Lower leg skin (tissue), 3 donors: ENCODE results near the gene SYNE2.

ENCODE experiments used
- POLR2A ChIP-seq, 2 donors: fragments of 450-650 bp; IDR thresholded peaks; one replicate each; pipeline ENCODE4 v1.6.1; 2016 to 2017; ENCODE audit warnings: antibody characterized with exemption in 2 of 2, mild to moderate bottlenecking in 1 of 2, moderate library complexity in 1 of 2
- TF ChIP-seq, protein P1 (sequence below), 3 donors: fragments of 450-650 bp; IDR thresholded peaks; one replicate each; pipeline ENCODE4 v1.5.1; 2016; ENCODE audit warnings: antibody characterized with exemption in 3 of 3, mild to moderate bottlenecking in 3 of 3, moderate library complexity in 2 of 3

DNA sequence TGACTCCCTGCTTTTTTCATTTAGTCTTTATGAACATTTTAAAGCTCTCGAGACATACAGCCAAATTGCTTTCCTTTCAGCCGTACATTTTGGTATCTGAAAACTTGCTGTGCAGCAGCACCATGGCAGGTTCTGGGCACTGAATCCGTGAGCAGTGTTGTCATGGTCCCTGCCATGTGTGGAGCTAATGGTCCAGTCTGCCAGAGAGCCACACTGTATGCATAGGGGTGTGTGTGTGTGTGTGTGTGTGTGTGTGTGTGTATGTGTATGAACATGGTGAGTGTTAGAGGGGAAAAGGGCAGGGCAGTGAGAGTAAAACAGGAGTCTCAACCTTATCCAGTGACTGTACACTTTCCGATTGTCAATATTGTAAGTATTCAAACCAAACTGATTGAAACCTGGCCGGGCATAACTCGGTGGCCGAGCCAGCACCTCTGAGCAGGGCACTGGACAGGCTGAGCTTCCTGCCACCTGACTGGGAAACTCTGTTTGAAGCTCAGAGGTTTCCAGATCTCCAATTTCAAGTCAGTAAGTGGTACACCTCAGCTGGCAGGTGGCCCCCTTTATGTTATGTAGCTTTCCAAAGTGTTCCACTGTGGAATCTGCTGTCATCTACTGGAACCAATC lies 331.4 kb downstream of the SYNE2 start:
- TF ChIP-seq, protein P1, sequence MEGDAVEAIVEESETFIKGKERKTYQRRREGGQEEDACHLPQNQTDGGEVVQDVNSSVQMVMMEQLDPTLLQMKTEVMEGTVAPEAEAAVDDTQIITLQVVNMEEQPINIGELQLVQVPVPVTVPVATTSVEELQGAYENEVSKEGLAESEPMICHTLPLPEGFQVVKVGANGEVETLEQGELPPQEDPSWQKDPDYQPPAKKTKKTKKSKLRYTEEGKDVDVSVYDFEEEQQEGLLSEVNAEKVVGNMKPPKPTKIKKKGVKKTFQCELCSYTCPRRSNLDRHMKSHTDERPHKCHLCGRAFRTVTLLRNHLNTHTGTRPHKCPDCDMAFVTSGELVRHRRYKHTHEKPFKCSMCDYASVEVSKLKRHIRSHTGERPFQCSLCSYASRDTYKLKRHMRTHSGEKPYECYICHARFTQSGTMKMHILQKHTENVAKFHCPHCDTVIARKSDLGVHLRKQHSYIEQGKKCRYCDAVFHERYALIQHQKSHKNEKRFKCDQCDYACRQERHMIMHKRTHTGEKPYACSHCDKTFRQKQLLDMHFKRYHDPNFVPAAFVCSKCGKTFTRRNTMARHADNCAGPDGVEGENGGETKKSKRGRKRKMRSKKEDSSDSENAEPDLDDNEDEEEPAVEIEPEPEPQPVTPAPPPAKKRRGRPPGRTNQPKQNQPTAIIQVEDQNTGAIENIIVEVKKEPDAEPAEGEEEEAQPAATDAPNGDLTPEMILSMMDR (IDR thresholded peaks at IDR 0.05) = no peak
- no peak for TF ChIP-seq POLR2A (IDR thresholded peaks at IDR 0.05)
